HUDEP-2 (cell line): ENCODE data around the gene MBOAT2.
A peak's percentile ranks its signal among the peaks of the same experiment; 100 is the strongest.

Source experiments
- DNase-seq, 76 experiments: peaks; one replicate each; lab custom pipeline; 2025; ENCODE audit not compliant: unreplicated experiment in 76 of 76; lab: John Stamatoyannopoulos, UW

Gene MBOAT2

GRCh38 chr2:8836971-8837794, 166.3 kb downstream of the MBOAT2 start, which contains the start of gene KIDINS220:
Gene KIDINS220, minus strand, starts transcription at chr2:8837613. Its CDS starts 10,520 bp downstream, at chr2:8827093.
- peak in 68 of 76 experiments; percentile 26 to 86 (median 68) for DNase-seq

DNA sequence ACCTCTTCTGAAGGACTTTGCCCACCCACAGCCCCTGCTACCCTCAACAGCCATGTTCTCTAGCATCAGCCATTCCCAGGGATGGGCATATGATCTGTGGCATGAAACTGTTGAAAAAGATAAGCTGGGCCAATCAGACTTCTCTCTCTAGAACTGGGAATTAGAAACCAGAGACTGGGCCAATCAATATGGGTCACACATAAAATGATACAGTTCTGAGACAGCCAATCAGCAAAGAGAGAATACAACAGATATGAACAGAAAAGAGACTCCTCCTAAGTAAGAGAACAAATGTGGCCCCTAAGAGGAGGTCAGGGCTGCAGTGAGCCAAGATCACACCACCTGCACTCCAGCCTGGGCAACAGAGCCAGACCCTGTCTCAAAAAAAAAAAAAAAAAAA, 168.2 kb downstream of the MBOAT2 start:
- DNase-seq: peak in 1 of 76 experiments; percentile 17

DNA sequence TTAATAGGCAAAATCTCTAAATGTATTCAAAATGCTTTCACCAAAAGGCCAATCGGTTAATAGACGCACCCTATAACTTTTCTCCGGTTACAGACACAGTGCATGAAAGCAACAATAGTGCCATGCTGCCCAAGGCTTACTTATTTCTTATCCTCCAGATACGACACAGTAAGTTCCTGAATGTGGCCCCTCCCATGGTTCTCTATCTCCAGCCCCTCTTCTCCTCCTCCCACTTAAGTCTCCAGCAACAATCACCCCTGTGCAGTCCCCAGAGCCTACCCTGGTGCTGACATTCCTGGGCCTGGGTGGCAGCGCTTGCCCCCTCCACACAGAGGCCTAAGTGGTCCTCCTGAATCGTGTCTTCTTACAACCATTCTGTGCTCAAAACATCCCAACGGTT, 169.6 kb downstream of the MBOAT2 start:
- peak in 4 of 76 experiments; percentile 2 to 15 (median 13) for DNase-seq

- DNase-seq: no peak
These were observed 172.0 kb downstream of the MBOAT2 start for GRCh38 chr2:8831516-8831915.

- no peak for DNase-seq
These were observed 175.8 kb downstream of the MBOAT2 start for GRCh38 chr2:8827729-8828128.

- no peak for DNase-seq
These were observed 181.3 kb downstream of the MBOAT2 start for GRCh38 chr2:8822218-8822617.

DNA sequence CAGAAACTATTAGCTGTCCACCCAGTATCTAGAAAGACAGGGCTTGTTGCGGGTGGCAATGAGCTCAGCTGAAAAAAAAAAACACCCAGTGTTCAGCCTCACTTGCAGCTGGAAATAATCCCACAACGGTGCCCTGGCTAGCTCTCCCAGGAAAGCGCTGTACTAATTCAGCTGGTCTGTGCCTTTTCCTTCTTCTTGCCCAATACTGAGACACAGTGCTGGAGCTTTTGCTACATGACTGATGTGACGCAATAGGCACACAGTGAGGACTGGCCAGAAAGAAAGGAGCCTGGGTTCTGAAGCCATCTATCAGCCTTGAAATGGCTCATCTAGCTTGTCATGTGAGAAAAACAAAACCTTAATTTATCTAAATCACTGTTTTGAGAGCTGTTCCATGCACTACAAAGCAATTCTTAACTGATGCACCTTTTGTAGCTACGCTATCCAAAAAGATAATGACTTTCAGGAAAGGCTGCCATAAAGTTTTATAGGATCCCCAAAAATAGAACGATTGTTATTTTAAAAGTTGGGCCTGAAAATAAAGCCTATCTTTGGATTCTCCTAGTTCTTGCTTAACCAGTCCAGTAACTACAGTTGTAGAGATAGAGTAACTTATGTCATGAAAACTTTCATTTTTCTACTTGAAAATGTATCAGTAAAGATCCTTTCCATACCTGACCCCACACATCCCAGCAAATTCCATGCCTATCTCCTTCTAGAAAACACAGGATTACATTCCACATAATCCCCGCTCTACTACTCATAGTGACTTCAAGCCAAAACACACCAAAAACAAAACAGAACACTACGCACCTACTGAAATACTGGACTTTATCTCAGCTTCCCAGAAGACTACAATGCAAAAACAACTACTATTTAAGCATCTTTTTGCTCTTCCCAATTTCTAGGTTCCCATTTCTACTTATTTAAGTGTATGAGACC, 181.9 kb downstream of the MBOAT2 start:
- DNase-seq: no peak

DNA sequence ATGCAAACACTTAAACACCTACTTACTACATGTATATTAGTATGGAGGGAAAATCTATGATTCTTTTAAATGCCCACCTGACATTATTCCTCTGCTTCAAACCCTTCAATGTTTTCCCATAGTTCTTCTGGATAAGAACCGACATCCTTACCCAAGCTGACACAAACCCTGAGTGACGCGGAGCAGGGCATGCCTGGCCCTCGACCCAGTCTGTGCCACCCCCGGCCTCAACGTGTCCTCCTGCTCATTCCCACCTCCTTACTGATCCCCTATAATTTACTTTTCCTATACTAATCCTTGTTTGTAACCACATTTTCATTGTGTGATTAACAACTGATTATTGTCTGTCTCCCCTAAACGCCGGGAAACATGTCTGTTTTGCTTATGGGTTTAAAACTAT, 183.5 kb downstream of the MBOAT2 start:
- no peak for DNase-seq

DNA sequence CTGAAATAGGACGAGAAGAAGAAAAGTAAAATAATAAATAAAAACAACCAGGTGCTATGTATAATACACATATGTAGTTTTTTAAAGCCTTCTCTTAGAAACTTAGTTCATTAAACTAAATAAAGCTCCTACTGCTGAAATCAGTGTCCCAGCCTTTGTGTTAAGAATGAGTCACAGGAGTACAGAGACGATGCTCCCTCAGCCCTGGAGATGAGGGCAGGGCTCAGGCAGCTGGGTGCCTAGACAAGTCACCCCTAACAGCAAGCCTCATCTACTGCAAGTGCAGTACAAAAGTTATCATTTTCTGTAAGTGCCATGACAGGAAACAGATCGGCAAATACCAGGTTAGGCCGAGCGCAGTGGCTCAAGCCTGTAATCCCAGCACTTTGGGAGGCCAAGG, 184.3 kb downstream of the MBOAT2 start:
- no peak for DNase-seq

- DNase-seq: no peak
These were observed 186.3 kb downstream of the MBOAT2 start for GRCh38 chr2:8817221-8817620.

- no peak for DNase-seq
These were observed 196.4 kb downstream of the MBOAT2 start for GRCh38 chr2:8806885-8807704.

GRCh38 chr2:8805278-8806210, 197.9 kb downstream of the MBOAT2 start:
- DNase-seq: peak in 1 of 76 experiments; percentile 17

DNA sequence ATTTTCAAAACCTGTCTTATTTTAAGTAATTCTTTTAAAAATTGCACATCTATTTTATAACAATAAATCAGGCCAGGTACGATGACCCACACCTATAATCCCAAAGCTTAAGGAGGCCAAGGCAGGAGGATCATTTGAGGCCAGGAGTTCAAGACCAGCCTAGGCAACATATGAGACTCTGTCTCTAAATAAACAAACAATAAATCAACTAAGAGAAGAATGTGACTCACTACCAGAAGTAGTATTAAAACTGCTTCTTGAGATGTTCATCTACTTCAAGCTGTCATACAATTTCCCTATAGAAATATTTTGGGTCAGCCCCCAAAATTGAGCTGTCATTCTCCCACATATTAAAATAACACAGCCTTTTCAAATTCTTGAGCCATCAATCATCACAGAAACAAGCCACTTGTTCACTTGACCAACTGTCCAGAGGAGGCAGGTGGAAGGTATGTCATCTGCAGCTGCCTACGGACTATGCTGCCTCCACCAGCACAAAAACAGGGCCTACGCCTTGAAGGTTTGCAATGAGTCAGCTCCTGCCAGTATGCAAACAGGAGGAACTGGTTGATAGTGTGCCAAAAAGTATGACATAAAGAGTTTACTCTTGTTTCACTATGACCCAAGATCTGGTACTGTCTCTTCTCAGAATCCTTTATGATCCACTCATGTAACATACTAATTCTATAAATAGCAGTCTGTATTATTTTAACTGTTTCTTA, 199.7 kb downstream of the MBOAT2 start:
- DNase-seq: peak in 71 of 76 experiments; percentile 6 to 86 (median 54)

- DNase-seq: no peak
These were observed 200.7 kb downstream of the MBOAT2 start for GRCh38 chr2:8802741-8803140.
